SW 1271 (cell line): Measurements from ENCODE around the gene CLPTM1.
"Not testable (repeated sequence)": the region's sequence is repeated elsewhere in the genome, so short reads cannot be mapped to it uniquely, and the experiment has no call there.

Experiments used
- DNase-seq, 2 experiments: peaks; one replicate each; lab custom pipeline; 2025; lab: John Stamatoyannopoulos, UW

Gene CLPTM1, protein sequence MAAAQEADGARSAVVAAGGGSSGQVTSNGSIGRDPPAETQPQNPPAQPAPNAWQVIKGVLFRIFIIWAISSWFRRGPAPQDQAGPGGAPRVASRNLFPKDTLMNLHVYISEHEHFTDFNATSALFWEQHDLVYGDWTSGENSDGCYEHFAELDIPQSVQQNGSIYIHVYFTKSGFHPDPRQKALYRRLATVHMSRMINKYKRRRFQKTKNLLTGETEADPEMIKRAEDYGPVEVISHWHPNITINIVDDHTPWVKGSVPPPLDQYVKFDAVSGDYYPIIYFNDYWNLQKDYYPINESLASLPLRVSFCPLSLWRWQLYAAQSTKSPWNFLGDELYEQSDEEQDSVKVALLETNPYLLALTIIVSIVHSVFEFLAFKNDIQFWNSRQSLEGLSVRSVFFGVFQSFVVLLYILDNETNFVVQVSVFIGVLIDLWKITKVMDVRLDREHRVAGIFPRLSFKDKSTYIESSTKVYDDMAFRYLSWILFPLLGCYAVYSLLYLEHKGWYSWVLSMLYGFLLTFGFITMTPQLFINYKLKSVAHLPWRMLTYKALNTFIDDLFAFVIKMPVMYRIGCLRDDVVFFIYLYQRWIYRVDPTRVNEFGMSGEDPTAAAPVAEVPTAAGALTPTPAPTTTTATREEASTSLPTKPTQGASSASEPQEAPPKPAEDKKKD

DNA sequence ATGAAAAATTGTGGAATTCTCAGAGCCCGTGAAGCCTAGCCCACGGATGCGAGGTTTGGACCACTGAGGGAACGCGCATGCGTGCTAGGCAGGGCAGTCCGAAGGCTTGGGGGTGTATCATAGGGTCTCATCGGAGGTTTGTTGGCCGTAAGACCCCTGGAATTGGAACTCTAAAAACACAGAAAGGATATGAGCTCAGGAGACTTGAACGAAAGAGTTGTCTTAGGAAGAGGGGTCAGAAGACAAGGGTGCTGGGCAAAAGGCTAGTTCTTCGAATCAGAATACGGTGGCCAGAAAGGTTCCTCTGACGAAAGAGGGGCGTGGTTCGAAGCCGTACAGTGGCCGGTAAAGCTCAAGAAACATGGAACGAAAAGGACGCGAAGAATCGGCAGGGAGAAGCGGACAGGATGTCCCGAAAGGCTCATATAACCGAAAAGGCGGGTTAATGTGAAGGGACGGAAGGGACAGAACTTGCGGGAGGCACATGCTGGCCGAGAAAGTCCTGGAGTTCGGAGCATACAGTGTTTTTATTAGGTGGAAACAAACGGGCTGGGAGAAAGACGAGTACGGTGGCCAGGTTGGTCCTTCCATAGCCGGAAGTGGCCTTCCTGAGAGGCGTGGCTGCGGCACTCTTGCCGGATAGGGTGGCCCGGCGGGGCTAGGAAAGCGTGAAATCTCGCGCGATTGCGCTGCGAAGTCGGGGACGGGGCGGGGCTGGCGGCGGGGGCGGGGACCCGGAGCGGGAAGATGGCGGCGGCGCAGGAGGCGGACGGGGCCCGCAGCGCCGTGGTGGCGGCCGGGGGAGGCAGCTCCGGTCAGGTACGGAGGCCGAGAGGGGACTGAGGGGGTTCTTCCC is at the start of gene CLPTM1:
CLPTM1 (plus strand) TSS at position 732 of the 856 bp plus-strand sequence; CDS start at position 748, 16 bp downstream.
- peak; percentile 71 to 94 for DNase-seq

DNA sequence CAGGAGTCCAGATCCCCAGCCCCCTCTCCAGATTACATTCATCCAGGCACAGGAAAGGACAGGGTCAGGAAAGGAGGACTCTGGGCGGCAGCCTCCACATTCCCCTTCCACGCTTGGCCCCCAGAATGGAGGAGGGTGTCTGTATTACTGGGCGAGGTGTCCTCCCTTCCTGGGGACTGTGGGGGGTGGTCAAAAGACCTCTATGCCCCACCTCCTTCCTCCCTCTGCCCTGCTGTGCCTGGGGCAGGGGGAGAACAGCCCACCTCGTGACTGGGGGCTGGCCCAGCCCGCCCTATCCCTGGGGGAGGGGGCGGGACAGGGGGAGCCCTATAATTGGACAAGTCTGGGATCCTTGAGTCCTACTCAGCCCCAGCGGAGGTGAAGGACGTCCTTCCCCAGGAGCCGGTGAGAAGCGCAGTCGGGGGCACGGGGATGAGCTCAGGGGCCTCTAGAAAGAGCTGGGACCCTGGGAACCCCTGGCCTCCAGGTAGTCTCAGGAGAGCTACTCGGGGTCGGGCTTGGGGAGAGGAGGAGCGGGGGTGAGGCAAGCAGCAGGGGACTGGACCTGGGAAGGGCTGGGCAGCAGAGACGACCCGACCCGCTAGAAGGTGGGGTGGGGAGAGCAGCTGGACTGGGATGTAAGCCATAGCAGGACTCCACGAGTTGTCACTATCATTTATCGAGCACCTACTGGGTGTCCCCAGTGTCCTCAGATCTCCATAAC is 49.6 kb upstream of the CLPTM1 start, which contains the start of gene APOE:
APOE (plus strand) TSS at position 360 of the 724 bp plus-strand sequence. CDS start 829 bp downstream, outside the sequence.
- no peak for DNase-seq

DNA sequence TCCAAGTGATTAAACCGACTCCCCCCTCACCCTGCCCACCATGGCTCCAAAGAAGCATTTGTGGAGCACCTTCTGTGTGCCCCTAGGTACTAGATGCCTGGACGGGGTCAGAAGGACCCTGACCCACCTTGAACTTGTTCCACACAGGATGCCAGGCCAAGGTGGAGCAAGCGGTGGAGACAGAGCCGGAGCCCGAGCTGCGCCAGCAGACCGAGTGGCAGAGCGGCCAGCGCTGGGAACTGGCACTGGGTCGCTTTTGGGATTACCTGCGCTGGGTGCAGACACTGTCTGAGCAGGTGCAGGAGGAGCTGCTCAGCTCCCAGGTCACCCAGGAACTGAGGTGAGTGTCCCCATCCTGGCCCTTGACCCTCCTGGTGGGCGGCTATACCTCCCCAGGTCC is 47.6 kb upstream of the CLPTM1 start:
- no peak for DNase-seq

DNA sequence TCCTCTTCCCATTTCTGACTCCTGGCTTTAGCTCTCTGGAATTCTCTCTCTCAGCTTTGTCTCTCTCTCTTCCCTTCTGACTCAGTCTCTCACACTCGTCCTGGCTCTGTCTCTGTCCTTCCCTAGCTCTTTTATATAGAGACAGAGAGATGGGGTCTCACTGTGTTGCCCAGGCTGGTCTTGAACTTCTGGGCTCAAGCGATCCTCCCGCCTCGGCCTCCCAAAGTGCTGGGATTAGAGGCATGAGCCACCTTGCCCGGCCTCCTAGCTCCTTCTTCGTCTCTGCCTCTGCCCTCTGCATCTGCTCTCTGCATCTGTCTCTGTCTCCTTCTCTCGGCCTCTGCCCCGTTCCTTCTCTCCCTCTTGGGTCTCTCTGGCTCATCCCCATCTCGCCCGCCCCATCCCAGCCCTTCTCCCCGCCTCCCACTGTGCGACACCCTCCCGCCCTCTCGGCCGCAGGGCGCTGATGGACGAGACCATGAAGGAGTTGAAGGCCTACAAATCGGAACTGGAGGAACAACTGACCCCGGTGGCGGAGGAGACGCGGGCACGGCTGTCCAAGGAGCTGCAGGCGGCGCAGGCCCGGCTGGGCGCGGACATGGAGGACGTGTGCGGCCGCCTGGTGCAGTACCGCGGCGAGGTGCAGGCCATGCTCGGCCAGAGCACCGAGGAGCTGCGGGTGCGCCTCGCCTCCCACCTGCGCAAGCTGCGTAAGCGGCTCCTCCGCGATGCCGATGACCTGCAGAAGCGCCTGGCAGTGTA is 46.9 kb upstream of the CLPTM1 start:
- DNase-seq: no peak

DNA sequence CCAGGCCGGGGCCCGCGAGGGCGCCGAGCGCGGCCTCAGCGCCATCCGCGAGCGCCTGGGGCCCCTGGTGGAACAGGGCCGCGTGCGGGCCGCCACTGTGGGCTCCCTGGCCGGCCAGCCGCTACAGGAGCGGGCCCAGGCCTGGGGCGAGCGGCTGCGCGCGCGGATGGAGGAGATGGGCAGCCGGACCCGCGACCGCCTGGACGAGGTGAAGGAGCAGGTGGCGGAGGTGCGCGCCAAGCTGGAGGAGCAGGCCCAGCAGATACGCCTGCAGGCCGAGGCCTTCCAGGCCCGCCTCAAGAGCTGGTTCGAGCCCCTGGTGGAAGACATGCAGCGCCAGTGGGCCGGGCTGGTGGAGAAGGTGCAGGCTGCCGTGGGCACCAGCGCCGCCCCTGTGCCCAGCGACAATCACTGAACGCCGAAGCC is 46.3 kb upstream of the CLPTM1 start:
- no peak for DNase-seq

DNA sequence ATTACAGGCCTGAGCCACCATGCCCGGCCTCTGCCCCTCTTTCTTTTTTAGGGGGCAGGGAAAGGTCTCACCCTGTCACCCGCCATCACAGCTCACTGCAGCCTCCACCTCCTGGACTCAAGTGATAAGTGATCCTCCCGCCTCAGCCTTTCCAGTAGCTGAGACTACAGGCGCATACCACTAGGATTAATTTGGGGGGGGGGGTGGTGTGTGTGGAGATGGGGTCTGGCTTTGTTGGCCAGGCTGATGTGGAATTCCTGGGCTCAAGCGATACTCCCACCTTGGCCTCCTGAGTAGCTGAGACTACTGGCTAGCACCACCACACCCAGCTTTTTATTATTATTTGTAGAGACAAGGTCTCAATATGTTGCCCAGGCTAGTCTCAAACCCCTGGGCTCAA is 45.4 kb upstream of the CLPTM1 start:
- no peak for DNase-seq

DNA sequence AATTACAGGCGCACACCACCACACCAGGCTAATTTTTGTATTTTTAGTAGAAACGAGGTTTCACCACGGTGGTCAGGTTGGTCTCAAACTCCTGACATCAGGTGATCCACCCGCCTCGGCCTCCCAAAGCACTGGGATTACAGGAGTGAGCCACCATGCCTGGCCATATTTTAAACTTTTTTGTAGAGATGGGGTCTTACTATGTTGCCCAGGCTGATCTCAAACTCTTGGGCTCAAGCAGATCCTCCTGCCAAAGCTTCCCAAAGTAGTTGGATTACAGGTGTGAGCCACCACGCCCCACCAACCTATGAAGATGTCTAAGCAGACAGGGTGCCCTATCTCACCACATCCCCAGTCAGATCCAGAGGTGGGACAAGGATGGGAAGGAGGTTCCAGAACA is 43.3 kb upstream of the CLPTM1 start:
- not testable (repeated sequence) for DNase-seq

DNA sequence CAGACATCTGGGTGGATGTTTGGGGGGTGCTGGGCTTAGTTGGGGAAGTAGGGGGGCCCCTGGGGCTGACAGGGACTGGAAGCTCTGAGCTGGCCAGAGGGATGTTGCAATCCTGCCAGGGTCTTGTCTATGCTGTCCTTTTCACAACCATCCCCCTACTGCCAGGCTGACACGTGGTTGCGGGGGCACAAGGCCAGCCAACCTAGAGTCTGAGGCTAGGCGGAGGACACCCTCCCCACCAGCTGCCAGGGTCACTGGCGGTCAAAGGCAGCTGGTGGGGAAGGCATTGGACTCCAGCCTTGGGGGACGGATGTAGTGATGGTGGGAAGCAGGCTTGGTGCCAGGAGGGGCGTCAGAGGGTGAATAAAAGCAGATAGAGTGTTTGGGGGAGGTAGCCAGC is 42.3 kb upstream of the CLPTM1 start:
- DNase-seq: no peak

DNA sequence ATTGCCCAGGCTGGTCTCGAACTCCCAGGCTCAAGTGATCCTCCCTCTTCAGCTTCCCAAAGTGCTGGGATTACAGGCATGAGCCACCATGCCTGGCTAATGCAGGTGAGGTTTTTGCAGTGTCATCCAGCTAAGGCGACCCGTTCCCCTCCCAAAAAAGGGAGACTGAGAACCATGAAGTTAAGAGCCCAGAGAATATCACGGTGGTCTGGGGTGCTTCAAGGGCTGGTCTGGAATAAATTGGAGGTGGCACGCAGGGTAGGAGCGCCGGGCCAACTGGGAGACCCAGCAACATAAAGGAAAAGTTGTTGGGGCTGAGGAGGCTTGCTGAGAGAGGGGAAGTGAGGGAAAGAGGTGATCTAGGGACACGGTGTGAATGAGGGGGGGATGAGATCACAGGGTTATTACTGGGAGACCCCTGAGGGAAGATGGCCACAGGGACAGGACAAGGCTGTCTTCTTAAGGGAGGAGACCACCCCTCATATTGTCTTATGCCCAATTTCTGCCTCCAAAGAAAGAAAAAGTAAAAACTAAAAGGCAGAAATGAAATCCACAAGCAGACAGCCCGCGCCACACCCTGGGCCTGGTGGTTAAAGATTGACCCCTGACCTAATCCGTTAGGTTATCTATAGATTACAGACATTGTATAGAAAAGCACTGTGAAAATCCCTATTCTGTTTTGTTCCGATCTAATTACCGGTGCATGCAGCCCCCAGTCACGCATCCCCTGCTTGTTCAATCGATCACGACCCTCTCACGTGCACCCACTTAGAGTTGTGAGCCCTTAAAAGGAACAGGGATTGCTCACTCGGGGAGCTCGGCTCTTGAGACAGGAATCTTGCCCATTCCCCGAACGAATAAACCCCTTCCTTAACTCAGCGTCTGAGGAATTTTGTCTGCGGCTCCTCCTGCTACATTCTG is 41.4 kb upstream of the CLPTM1 start:
- DNase-seq: not testable (repeated sequence)

DNA sequence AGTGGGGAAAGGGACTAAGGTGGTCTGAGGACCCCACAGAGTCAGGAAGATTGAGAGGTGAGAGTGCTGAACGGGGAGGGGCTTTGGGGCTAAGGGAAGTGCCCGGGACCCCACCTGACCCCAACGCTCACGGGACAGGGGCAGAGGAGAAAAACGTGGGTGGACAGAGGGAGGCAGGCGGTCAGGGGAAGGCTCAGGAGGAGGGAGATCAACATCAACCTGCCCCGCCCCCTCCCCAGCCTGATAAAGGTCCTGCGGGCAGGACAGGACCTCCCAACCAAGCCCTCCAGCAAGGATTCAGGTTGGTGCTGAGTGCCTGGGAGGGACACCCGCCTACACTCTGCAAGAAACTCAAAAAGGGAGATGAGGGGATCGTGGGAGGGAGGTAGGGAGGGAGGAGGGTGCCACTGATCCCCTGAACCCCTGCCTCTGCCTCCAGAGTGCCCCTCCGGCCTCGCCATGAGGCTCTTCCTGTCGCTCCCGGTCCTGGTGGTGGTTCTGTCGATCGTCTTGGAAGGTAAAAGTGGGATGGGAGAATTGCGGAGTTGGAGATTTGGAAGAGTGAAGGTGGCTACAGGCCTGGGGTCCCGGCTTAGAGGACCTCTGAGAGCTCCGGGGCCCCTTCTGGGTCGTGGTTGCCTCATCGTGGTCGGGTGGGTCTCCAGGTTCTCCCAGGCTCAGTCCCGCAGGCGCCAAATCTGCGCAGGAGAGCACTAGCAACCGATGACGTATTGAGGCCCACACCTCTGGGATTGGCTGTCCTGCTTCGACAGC is 40.6 kb upstream of the CLPTM1 start, which contains the start of gene APOC1:
APOC1 (plus strand) TSS at position 176 of the 774 bp plus-strand sequence; CDS start at position 460, 284 bp downstream.
- DNase-seq: peak; percentile 24 to 70

DNA sequence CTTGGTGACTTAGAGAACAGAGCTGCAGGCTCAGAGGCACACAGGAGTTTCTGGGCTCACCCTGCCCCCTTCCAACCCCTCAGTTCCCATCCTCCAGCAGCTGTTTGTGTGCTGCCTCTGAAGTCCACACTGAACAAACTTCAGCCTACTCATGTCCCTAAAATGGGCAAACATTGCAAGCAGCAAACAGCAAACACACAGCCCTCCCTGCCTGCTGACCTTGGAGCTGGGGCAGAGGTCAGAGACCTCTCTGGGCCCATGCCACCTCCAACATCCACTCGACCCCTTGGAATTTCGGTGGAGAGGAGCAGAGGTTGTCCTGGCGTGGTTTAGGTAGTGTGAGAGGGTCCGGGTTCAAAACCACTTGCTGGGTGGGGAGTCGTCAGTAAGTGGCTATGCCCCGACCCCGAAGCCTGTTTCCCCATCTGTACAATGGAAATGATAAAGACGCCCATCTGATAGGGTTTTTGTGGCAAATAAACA is 30.9 kb upstream of the CLPTM1 start:
- no peak for DNase-seq

DNA sequence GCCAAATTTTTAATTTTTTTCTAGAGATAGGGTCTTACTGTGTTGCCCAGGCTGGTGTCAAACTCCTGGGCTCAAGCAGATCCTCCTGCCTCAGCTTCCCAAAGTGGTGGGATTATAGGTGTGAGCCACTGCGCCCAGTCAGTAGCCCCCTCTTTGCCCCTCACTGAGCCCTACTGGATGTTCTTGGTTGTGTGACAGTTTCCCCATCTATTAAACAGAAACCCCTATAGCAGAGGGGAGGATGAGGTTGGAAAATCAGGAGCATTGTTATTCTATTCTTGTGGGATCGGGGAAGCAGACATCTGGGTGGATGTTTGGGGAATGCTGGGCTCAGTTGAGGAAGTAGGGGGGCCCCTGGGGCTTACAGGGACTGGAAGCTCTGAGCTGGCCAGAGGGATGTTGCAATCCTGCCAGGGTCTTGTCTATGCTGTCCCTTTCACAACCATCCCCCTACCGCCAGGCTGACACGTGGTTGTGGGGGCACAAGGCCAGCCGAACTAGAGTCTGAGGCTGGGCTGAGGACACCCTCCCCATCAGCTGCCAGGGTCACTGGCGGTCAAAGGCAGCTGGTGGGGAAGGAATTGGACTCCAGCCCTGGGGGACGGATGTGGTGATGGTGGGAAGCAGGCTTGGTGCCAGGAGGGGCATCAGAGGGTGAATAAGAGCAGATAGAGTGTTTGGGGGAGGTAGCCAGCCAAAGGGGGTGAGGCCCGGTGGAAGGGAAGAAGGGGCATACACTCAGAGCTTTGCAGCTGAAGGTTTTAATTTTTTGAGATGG is 29.9 kb upstream of the CLPTM1 start:
- DNase-seq: no peak

DNA sequence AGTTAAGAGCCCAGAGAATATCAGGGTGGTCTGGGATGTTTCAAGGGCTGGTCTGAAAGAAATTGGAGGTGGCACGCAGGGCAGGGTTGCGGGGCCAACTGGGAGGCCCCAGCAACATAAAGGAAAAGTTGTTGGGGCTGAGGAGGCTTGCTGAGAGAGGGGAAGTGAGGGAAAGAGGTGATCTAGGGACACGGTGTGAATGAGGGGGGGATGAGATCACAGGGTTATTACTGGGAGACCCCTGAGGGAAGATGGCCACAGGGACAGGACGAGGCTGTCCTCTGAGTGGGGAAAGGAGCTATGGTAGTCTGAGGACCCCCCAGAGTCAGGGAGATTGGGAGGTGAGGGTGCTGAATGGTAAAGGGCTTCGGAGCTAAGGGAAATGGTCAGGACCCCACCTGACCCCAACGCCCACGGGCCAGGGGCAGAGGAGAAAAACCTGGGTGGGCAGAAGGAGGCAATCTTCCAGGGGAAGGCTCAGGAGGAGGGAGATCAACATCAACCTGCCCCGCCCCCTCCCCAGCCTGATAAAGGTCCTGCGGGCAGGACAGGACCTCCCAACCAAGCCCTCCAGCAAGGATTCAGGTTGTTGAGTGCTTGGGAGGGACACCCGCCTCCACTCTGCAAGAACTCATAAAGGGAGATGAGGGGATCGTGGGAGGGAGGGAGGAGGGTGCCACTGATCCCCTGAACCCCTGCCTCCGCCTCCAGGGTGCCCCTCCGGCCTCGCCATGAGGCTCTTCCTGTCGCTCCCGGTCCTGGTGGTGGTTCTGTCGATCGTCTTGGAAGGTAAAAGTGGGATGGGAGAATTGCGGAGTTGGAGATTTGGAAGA is 28.7 kb upstream of the CLPTM1 start:
- DNase-seq: not testable (repeated sequence)

DNA sequence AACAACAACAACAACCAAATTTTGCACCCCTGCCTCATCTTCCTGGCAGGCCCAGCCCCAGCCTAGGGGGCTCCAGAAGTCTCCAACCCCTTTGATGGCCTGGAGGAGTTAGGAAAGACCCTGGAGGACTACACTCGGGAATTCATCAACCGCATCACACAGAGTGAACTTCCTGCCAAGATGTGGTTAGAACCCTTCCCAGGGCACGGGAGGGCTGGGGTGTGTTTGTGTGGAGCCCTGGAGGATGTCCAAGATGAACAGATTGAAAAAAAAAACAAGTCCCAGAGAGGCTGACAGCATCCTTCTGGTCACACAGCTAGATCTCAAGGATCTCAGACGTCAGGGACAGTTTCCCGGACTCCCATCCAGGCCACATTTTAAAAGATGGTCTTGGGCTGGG is 27.4 kb upstream of the CLPTM1 start:
- DNase-seq: no peak

DNA sequence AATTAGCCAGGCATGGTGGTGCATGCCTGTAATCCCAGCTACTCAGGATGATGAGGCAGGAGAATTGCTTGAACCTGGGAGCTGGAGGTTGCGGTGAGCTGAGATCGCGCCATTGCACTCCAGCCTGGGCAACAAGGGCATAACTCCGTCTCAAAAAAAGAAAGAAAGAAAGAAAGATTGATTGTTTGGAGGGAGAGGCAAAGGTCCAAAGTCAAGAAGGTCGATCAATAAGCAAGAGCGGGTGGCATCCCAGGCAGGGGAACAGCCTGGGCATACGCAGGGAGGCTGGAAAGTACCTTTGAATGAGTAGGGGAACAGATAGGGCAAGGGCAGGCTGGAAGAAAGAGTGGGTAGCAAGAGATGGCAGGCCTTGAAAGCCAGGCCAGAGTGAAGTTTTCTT is 25.1 kb upstream of the CLPTM1 start:
- no peak for DNase-seq

DNA sequence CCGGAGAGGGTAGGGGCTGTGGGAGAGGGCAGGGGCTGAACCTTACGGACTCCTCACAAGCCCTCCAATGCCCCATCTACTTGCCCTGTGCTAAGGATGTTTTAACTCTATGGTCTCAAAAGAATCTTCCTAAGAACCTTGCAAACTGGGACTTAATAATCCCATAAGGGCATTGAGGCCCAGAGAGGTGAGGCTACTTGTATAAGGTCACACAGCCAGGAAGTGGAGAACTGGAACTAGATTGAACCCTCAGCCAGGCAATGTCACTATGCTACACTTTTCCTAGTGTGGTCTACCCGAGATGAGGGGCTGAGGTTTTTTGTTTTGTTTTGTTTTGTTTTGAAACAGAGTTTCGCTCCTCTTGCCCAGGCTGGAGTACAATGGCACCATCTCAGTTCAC is 23.6 kb upstream of the CLPTM1 start:
- DNase-seq: no peak

DNA sequence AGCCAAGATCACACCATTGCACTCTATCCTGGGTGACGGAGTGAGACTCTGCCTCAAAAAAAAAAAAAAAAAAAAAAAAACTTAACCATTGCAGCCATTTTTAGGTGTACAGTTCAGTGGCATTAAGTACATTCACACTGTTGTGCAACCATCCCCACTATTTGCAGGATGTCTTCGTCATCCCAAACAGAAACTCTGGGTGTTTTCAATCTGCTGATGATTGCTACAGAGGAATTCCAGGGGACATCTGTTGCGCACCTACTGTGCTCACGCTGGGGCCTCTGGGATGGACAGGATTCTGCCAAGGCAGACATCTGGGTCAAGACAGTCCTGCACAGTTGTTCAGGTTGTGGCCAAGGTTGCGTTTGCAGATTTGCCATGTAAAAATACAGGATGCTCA is 15.5 kb upstream of the CLPTM1 start:
- DNase-seq: no peak
